ENCODE data around the gene ADCYAP1. TPM values are rescaled to one million over a fixed set of nuclear protein-coding genes. Genes with fewer than 3 reads are reported as not detected.

ADCYAP1 gene
- total RNA-seq, 6 experiments from 2014 or later = not detected

GRCh38 chr18:926946-927345, 22.3 kb downstream of the ADCYAP1 start:
- no peak for TF ChIP-seq CTCF (IDR thresholded peaks at IDR 0.05)
- no peak for DNase-seq
- Mint-ChIP-seq H3K4me1 (ENCODE audit: low read depth) (no peaks in the 10 kb centered on the region), H3K27me3 (ENCODE audit: insufficient read depth) (no peaks in the 10 kb centered on the region; the same call in 1 of the 2 replicates), H3K27ac (no peak overlapping the region), H3K4me3 (no peak overlapping the region), H3K9me3 (peaks cover 10% of the 10 kb centered on the region; the same call in 1 of the 2 replicates), H3K36me3 (ENCODE audit: low read depth) (no peaks in the 10 kb centered on the region)

GRCh38 chr18:933082-933481, 28.4 kb downstream of the ADCYAP1 start:
- TF ChIP-seq CTCF (IDR thresholded peaks at IDR 0.05) = no peak
- no peak for DNase-seq
- Mint-ChIP-seq H3K4me1 (ENCODE audit: low read depth) (no peaks in the 10 kb centered on the region), H3K4me3 (no peak overlapping the region), H3K27me3 (ENCODE audit: insufficient read depth) (no peaks in the 10 kb centered on the region; the same call in 1 of the 2 replicates), H3K36me3 (ENCODE audit: low read depth) (no peaks in the 10 kb centered on the region), H3K9me3 (peaks cover 8% of the 10 kb centered on the region), H3K27ac (no peak overlapping the region)

- Mint-ChIP-seq H3K27ac (no peak overlapping the region), H3K4me3 (no peak overlapping the region), H3K36me3 (ENCODE audit: low read depth) (no peaks in the 10 kb centered on the region), H3K4me1 (ENCODE audit: low read depth) (no peaks in the 10 kb centered on the region), H3K27me3 (ENCODE audit: insufficient read depth) (no peaks in the 10 kb centered on the region; the same call in 1 of the 2 replicates), H3K9me3 (peaks cover 8% of the 10 kb centered on the region)
- DNase-seq = no peak
- TF ChIP-seq CTCF (IDR thresholded peaks at IDR 0.05) = no peak
Observed at GRCh38 chr18:934518-935133, 30.0 kb downstream of the ADCYAP1 start.

- Mint-ChIP-seq H3K4me1 (ENCODE audit: low read depth) (no peaks in the 10 kb centered on the region), H3K36me3 (ENCODE audit: low read depth) (no peaks in the 10 kb centered on the region), H3K9me3 (peaks cover 8% of the 10 kb centered on the region), H3K27ac (no peak overlapping the region), H3K27me3 (ENCODE audit: insufficient read depth) (no peaks in the 10 kb centered on the region; the same call in 1 of the 2 replicates), H3K4me3 (no peak overlapping the region)
- TF ChIP-seq CTCF (IDR thresholded peaks at IDR 0.05) = no peak
- DNase-seq = no peak
Observed at GRCh38 chr18:936941-937340, 32.3 kb downstream of the ADCYAP1 start.

- no peak for TF ChIP-seq CTCF (IDR thresholded peaks at IDR 0.05)
- Mint-ChIP-seq H3K27me3 (ENCODE audit: insufficient read depth) (no peaks in the 10 kb centered on the region), H3K4me3 (no peak overlapping the region), H3K36me3 (ENCODE audit: low read depth) (no peaks in the 10 kb centered on the region), H3K4me1 (ENCODE audit: low read depth) (no peaks in the 10 kb centered on the region), H3K9me3 (peaks cover 8% of the 10 kb centered on the region), H3K27ac (no peak overlapping the region)
- no peak for DNase-seq
Observed at GRCh38 chr18:939166-939565, 34.5 kb downstream of the ADCYAP1 start.

All from HFFc6 (cell line).